ENCODE data around the gene ITGA6.

GRCh38 chr2:172395503-172395902, 31.9 kb upstream of the ITGA6 start:
- no peak for TF ChIP-seq ZNF384 (IDR thresholded peaks at IDR 0.05)
- no peak for TF ChIP-seq SUZ12 (IDR thresholded peaks at IDR 0.05)
- no peak for TF ChIP-seq HDGF (IDR thresholded peaks at IDR 0.05; ENCODE audit: borderline replicate concordance)
- TF ChIP-seq BHLHE40 (IDR thresholded peaks at IDR 0.05; ENCODE audit: borderline replicate concordance): no peak
- TF ChIP-seq PKNOX1 (IDR thresholded peaks at IDR 0.05): no peak
- TF ChIP-seq FOXM1 (IDR thresholded peaks at IDR 0.05; ENCODE audit: borderline replicate concordance): no peak
- no peak for TF ChIP-seq FOXA1 (IDR thresholded peaks at IDR 0.05)
- TF ChIP-seq CTBP1 (IDR thresholded peaks at IDR 0.05; ENCODE audit: borderline replicate concordance): no peak
- no peak for TF ChIP-seq FOXK2 (IDR thresholded peaks at IDR 0.05)
- no peak for TF ChIP-seq SP1 (IDR thresholded peaks at IDR 0.05)
- TF ChIP-seq ARNT (IDR thresholded peaks at IDR 0.05): no peak
- TF ChIP-seq ELF4 (IDR thresholded peaks at IDR 0.05): no peak
- TF ChIP-seq LEF1 (IDR thresholded peaks at IDR 0.05; ENCODE audit: borderline replicate concordance): no peak
- no peak for TF ChIP-seq L3MBTL2 (conservative IDR thresholded peaks at IDR 0.05)

Data from HEK293T (cell line).